Frontal cortex (tissue), 4 donors: ENCODE measurements around the gene MTUS2. TPM values are rescaled to one million over a fixed set of nuclear protein-coding genes. Genes with fewer than 3 reads are reported as not detected.

ENCODE experiments used
- DNase-seq, 2 donors: peaks; one replicate each; pipeline ENCODE4 v3.0.0; 2012; ENCODE audit warnings: low spot score in 2 of 2
- FAIRE-seq: peaks from 2 replicates; lab custom pipeline; 2012; peaks lifted over from hg19 to GRCh38; lab: Jason Lieb, UNC
- total RNA-seq: library from RNA; depleted of rRNA; stranded (reverse); fragments of >200 nt; gene quantifications from one replicate; pipeline ENCODE4 v1.2.3, GENCODE V29; 2014
- donor health status: control.
- donor health status: control.
- donor health status: control.

MTUS2 gene
- total RNA-seq, 1 donor from 2014 or later, result 7.3 TPM

GRCh38 chr13:29524641-29525040 lies 704.5 kb downstream of the MTUS2 start:
- FAIRE-seq, result no peak

GRCh38 chr13:29525757-29526156 lies 705.6 kb downstream of the MTUS2 start:
- DNase-seq, result no peak
- no peak for FAIRE-seq

More at GRCh38 chr13:29524641-29525040, 704.5 kb downstream of the MTUS2 start:
- DNase-seq, result no peak

GRCh38 chr13:29526741-29527140 lies 706.6 kb downstream of the MTUS2 start:
- FAIRE-seq (no peak), DNase-seq (no peak)

- FAIRE-seq (no peak), DNase-seq (no peak)
Observed at GRCh38 chr13:29527511-29527910, 707.4 kb downstream of the MTUS2 start.

- FAIRE-seq, result no peak
- DNase-seq, result no peak
Observed at GRCh38 chr13:29527916-29528315, 707.8 kb downstream of the MTUS2 start.

GRCh38 chr13:29529754-29530153 lies 709.6 kb downstream of the MTUS2 start:
- FAIRE-seq (no peak), DNase-seq (no peak)

- FAIRE-seq, result no peak
- no peak for DNase-seq
Observed at GRCh38 chr13:29530901-29531300, 710.8 kb downstream of the MTUS2 start.

GRCh38 chr13:29532116-29532515 lies 712.0 kb downstream of the MTUS2 start:
- no peak for DNase-seq
- FAIRE-seq, result no peak

- DNase-seq (no peak), FAIRE-seq (no peak)
Observed at GRCh38 chr13:29532821-29533220, 712.7 kb downstream of the MTUS2 start.

GRCh38 chr13:29534083-29534482 lies 713.9 kb downstream of the MTUS2 start:
- no peak for FAIRE-seq

GRCh38 chr13:29535663-29536655 lies 715.8 kb downstream of the MTUS2 start:
- no peak for DNase-seq

More at GRCh38 chr13:29534083-29534482, 713.9 kb downstream of the MTUS2 start:
- no peak for DNase-seq

GRCh38 chr13:29536853-29537252 lies 716.7 kb downstream of the MTUS2 start:
- no peak for DNase-seq
- no peak for FAIRE-seq

More at GRCh38 chr13:29535663-29536655, 715.8 kb downstream of the MTUS2 start:
- FAIRE-seq, result no peak

GRCh38 chr13:29537736-29538651 lies 717.9 kb downstream of the MTUS2 start:
- FAIRE-seq, result no peak
- no peak for DNase-seq

GRCh38 chr13:29538652-29539040 lies 718.5 kb downstream of the MTUS2 start:
- FAIRE-seq (no peak), DNase-seq (no peak)

- DNase-seq, result no peak
- no peak for FAIRE-seq
Observed at GRCh38 chr13:29539856-29540255, 719.7 kb downstream of the MTUS2 start.

- no peak for DNase-seq
- no peak for FAIRE-seq
Observed at GRCh38 chr13:29540334-29540733, 720.2 kb downstream of the MTUS2 start.

GRCh38 chr13:29540799-29541198 lies 720.7 kb downstream of the MTUS2 start:
- FAIRE-seq, result no peak
- DNase-seq, result no peak

GRCh38 chr13:29541400-29541799 lies 721.3 kb downstream of the MTUS2 start:
- FAIRE-seq (no peak), DNase-seq (no peak)

- no peak for DNase-seq
- no peak for FAIRE-seq
Observed at GRCh38 chr13:29542381-29542780, 722.2 kb downstream of the MTUS2 start.
